Transverse colon (tissue), 4 donors: ENCODE measurements around the gene PTPRN2. TPM values are rescaled to one million over a fixed set of nuclear protein-coding genes. Genes with fewer than 3 reads are reported as not detected.
A peak's percentile ranks its signal among the peaks of the same experiment; 100 is the strongest.

Source experiments
- DNase-seq: peaks from one replicate; pipeline ENCODE4 v3.0.0-alpha.2; 2019
- H3K27ac ChIP-seq, 4 donors: fragments of 200-600 bp; sonication (generic); 2 replicates each; pipeline ENCODE4 v1.5.1; 2016 to 2018; ENCODE audit warnings: inconsistent platforms in 4 of 4
- H3K27me3 ChIP-seq: fragments of 200-600 bp; sonication (generic); 2 replicates; pipeline ENCODE4 v1.5.1; 2017; ENCODE audit warnings: inconsistent platforms
- H3K36me3 ChIP-seq, 4 donors: fragments of 200-600 bp; sonication (generic); 2 replicates each; pipeline ENCODE4 v1.5.1; 2017 to 2019; ENCODE audit warnings: inconsistent platforms in 4 of 4
- H3K4me1 ChIP-seq, 4 donors: fragments of 200-600 bp; sonication (generic); 2 replicates each; pipeline ENCODE4 v1.5.1; 2017 to 2020; ENCODE audit warnings: inconsistent platforms in 4 of 4
- H3K4me3 ChIP-seq, 4 donors: fragments of 200-600 bp; sonication (generic); 1 replicate in 1 of 4; 2 replicates in 3 of 4; pipeline versions ENCODE4 v1.5.1 to v1.6.1; 2017 to 2019; ENCODE audit warnings: inconsistent platforms in 4 of 4
- H3K9me3 ChIP-seq, 2 donors: fragments of 200-600 bp; sonication (generic); 2 replicates each; pipeline ENCODE4 v1.5.1; 2017 to 2019; ENCODE audit warnings: inconsistent platforms in 2 of 2
- EP300 ChIP-seq: sonication (generic); formaldehyde crosslinking; IDR thresholded peaks from one replicate; pipeline ENCODE4 v1.6.1; 2017; ENCODE audit warnings: antibody characterized with exemption, low read depth
- POLR2A ChIP-seq: fragments of 450-650 bp; IDR thresholded peaks from one replicate; pipeline ENCODE4 v1.6.1; 2016; ENCODE audit warnings: antibody characterized with exemption, mild to moderate bottlenecking, moderate library complexity
- POLR2AphosphoS5 ChIP-seq, 3 donors: sonication (generic); formaldehyde crosslinking; IDR thresholded peaks; one replicate each; pipeline ENCODE4 v1.6.1; 2016; ENCODE audit warnings: antibody characterized with exemption in 3 of 3
- WGBS, 2 donors: methylation state at CpG; one replicate each; pipeline ENCODE4 v1.1.5; 2018; ENCODE audit warnings: low coverage in 1 of 2; 5-methylcytosine and 5-hydroxymethylcytosine counted together
- in situ Hi-C, 4 donors: fragments of 200-750 bp; cut with MboI; loops; one replicate each; pipeline versions ENCODE4 v1.15.0 to v1.15.1; 2017; ENCODE audit warnings: low sequenced_read_pairs in 3 of 4, low pct_ligation_motif_present in 1 of 4, low pct_unique_long_range_greater_than_20kb in 1 of 4
- intact Hi-C: fragments of 100-400 bp; cut with DNase I; formaldehyde crosslinking; loops from one replicate; pipeline ENCODE4 v1.15.1; 2023; ENCODE audit warnings: low total_unique reads
- total RNA-seq, 4 donors: library from RNA; depleted of rRNA; stranded (reverse); fragments of >200 nt; gene quantifications; one replicate each; pipeline ENCODE4 v1.1.0, GENCODE V29; 2016
- TF ChIP-seq, protein P1 (sequence below), 5 experiments: fragments of 200-600 bp in 3 of 5; fragments of 450-650 bp in 2 of 5; sonication (generic) in 3 of 5; IDR thresholded peaks; 1 replicate in 2 of 5; 2 replicates in 3 of 5; pipeline ENCODE4 v1.5.1; 2016 to 2017; ENCODE audit warnings: antibody characterized with exemption in 5 of 5, inconsistent platforms in 3 of 5, mild to moderate bottlenecking in 2 of 5, moderate library complexity in 1 of 5

PTPRN2 gene
- total RNA-seq, 4 donors from 2014 or later: 15.4 to 31.1 (median 21.8) TPM

DNA sequence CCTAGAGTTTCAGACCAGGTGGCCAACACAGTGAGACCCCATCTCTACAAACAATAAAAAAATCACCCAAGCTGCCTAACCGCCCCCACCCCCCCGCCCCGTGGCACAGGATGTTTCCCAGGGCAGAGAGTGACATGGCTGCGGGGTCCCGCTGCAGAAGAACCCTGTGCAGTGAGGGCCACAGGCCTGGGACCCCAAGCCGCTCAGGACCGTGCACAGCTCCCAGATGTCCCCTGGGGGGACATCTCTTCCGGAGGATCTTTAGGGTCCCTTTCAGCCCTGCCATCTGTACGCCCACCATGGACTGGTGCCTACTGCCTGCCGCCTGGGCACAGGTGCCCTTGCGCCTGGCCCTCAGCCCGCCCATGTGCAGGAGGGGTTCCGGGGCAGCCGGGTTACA lies 877.2 kb downstream of the PTPRN2 start:
- Histone ChIP-seq H3K4me1 (no peaks in the 10 kb centered on the region), H3K9me3 (no peaks in the 10 kb centered on the region), H3K36me3 (no peaks in the 10 kb centered on the region), H3K27ac (no peak overlapping the region), H3K27me3 (no peaks in the 10 kb centered on the region), H3K4me3 (no peak overlapping the region)
- in situ Hi-C loops (no loop called here), intact Hi-C loops (no loop called here)
- TF ChIP-seq POLR2A (no peak), POLR2AphosphoS5 (IDR thresholded peaks at IDR 0.05) (no peak), EP300 (no peak)
- TF ChIP-seq, protein P1, sequence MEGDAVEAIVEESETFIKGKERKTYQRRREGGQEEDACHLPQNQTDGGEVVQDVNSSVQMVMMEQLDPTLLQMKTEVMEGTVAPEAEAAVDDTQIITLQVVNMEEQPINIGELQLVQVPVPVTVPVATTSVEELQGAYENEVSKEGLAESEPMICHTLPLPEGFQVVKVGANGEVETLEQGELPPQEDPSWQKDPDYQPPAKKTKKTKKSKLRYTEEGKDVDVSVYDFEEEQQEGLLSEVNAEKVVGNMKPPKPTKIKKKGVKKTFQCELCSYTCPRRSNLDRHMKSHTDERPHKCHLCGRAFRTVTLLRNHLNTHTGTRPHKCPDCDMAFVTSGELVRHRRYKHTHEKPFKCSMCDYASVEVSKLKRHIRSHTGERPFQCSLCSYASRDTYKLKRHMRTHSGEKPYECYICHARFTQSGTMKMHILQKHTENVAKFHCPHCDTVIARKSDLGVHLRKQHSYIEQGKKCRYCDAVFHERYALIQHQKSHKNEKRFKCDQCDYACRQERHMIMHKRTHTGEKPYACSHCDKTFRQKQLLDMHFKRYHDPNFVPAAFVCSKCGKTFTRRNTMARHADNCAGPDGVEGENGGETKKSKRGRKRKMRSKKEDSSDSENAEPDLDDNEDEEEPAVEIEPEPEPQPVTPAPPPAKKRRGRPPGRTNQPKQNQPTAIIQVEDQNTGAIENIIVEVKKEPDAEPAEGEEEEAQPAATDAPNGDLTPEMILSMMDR (IDR thresholded peaks at IDR 0.05): no peak
- no peak for DNase-seq
- 93% methylated on average over 3 of the region's 14 CpGs; no CpG with 5 or more reads in 1 of the 2 donors for WGBS, 2 donors

DNA sequence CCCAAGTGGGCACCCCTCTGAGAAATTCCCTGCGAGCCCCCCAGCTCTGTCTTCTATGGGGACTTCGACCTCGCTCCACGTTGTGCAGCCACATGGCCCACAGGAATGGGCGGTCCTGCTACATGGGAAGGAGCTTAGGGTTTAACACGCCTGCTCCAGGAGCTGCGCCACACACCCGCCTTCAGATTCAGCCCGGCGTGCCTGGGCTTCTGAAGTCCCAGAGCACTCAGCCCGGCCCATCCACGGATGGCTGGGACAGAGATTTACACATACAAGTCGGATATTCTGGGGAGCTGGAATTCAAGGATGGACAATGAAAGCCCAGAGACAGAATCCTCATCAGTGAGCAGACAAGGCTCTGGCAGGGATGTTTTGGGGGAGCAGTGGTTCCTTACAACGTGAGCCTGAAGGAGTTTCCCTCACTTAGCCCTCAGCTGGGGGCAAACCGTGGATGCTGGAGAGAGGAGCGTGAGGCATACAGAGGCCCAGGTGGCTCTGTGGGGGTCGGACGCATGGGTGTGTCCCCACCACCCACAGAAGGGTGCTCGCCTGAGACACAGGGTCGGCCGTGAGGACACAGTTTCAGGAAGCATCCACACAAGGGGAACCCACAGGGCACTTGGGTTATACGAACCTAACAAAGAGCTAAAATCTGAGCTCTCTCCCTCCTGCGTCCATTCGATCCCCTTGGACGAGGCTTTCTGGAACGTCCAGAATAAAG lies 877.9 kb downstream of the PTPRN2 start:
- 84% methylated on average over 26 of the region's 26 CpGs; no CpG with 5 or more reads in 1 of the 2 donors for WGBS, 2 donors
- intact Hi-C loops: no loop called here
- Histone ChIP-seq H3K4me1 (no peaks in the 10 kb centered on the region), H3K36me3 (no peaks in the 10 kb centered on the region), H3K27ac (no peak overlapping the region), H3K27me3 (no peaks in the 10 kb centered on the region), H3K9me3 (no peaks in the 10 kb centered on the region), H3K4me3 (no peak overlapping the region)
- no peak for DNase-seq
- in situ Hi-C loops: no loop called here
- TF ChIP-seq EP300: no peak
- no peak for TF ChIP-seq POLR2A
- TF ChIP-seq, protein P1 (IDR thresholded peaks at IDR 0.05): no peak
- no peak for TF ChIP-seq POLR2AphosphoS5 (IDR thresholded peaks at IDR 0.05)

DNA sequence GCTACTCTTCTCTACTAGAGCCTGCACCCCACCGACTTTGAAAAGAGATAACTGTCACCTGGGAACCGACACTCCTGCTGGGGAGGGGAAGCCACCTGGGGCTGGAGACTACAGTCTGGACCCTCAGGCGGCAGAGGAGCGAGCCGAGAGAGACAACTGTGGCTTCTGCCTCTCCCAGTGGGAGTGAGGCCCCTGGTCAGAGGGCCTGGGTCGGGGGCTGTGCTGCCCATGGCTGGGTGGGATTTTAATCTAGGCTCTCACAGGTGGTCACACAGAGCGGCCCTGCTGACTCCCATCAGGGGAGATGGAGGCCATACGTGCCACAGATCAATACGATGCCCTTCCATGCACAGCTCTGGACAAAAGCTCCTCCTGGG lies 878.7 kb downstream of the PTPRN2 start:
- intact Hi-C loops (no loop called here), in situ Hi-C loops (no loop called here)
- 78% methylated on average over 9 of the region's 9 CpGs; no CpG with 5 or more reads in 1 of the 2 donors for WGBS, 2 donors
- no peaks in the 10 kb centered on the region for H3K4me1 ChIP-seq
- no peaks in the 10 kb centered on the region for H3K9me3 ChIP-seq
- H3K36me3 ChIP-seq: no peaks in the 10 kb centered on the region
- TF ChIP-seq POLR2A: no peak
- TF ChIP-seq, protein P1 (IDR thresholded peaks at IDR 0.05): no peak
- no peak for TF ChIP-seq POLR2AphosphoS5 (IDR thresholded peaks at IDR 0.05)
- TF ChIP-seq EP300: no peak
- DNase-seq: no peak
- no peak overlapping the region for H3K27ac ChIP-seq
- H3K27me3 ChIP-seq: peaks cover 3% of the 10 kb centered on the region
- no peak overlapping the region for H3K4me3 ChIP-seq

DNA sequence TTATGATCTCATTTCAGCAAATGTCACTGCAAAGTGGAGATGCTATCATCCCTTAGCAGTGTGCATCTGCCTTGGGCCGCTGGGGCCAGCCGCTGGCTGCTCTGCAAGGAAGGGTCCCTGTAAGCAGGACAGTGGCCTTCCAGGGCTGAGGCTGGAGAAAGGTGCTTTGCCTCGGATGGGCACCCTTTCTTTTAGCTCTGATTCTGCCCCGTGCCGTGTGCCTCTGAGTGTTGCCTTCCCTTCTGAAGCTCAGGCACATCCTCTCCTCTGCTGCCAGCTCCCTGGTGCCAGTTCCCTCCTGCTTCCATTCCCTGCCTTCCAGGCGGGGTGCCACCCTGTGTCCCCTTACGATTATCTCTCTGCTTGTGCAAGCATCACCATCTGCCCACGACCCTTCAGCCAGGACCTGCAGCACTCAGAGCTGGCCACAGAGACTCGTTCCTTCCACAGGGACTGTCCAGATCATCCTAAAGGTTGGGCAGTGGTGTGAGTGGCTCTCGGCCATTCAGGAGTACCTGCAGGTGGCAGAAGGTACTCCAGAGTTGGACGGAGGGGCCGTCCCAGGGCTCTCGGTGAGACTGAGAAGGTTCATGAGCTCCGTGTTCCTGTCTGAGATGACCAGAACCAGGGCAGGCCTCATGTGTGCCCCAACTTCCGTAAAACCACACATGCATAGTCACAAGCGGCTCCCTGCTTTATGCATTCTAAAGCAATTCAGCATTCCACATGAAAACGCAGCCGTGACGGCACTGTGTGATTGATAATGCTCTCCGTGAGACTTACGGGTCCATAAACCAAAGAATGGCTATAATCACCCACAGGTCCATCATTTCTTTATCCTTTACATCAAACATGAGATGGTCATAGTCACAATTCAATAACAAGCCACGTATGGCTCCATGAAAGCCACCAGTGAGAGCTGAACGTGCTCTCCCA lies 879.4 kb downstream of the PTPRN2 start:
- in situ Hi-C loops (no loop called here), intact Hi-C loops (no loop called here)
- 73% methylated on average over 23 of the region's 23 CpGs; no CpG with 5 or more reads in 1 of the 2 donors for WGBS, 2 donors
- Histone ChIP-seq H3K4me3 (no peak overlapping the region), H3K36me3 (no peaks in the 10 kb centered on the region), H3K4me1 (no peaks in the 10 kb centered on the region), H3K27ac (no peak overlapping the region), H3K9me3 (no peaks in the 10 kb centered on the region), H3K27me3 (peaks cover 7% of the 10 kb centered on the region)
- DNase-seq: peak; percentile 1
- TF ChIP-seq, protein P1 (IDR thresholded peaks at IDR 0.05): no peak
- no peak for TF ChIP-seq EP300
- no peak for TF ChIP-seq POLR2AphosphoS5 (IDR thresholded peaks at IDR 0.05)
- TF ChIP-seq POLR2A: no peak
